Smooth muscle cell (in vitro differentiated cells): ENCODE data around the gene HES7. TPM values are rescaled to one million over a fixed set of nuclear protein-coding genes. Genes with fewer than 3 reads are reported as not detected.
"Not testable (repeated sequence)": the region's sequence is repeated elsewhere in the genome, so short reads cannot be mapped to it uniquely, and the experiment has no call there.

Experiments used
- DNase-seq: peaks from one replicate; lab custom pipeline; 2025; ENCODE audit not compliant: unreplicated experiment; lab: John Stamatoyannopoulos, UW
- H2AFZ ChIP-seq: fragments of 200-600 bp; sonication (generic); 2 replicates; pipeline ENCODE4 v1.6.0; 2016; ENCODE audit warnings: antibody characterized with exemption, low read depth, mild to moderate bottlenecking
- H3F3A ChIP-seq: fragments of 200-600 bp; sonication (generic); 2 replicates; pipeline ENCODE4 v1.6.0; 2017; ENCODE audit warnings: antibody characterized with exemption, low read depth
- H3K27ac ChIP-seq: fragments of 200-600 bp; sonication (generic); 2 replicates; pipeline ENCODE4 v1.5.1; 2016; ENCODE audit warnings: low read depth, mild to moderate bottlenecking
- H3K27me3 ChIP-seq: fragments of 200-600 bp; sonication (generic); 2 replicates; pipeline ENCODE4 v1.6.1; 2016; ENCODE audit warnings: low read depth, mild to moderate bottlenecking
- H3K36me3 ChIP-seq: fragments of 200-600 bp; sonication (generic); 2 replicates; pipeline ENCODE4 v1.5.1; 2016; ENCODE audit warnings: low read depth
- H3K4me1 ChIP-seq: fragments of 200-600 bp; sonication (generic); 2 replicates; pipeline ENCODE4 v1.5.1; 2016; ENCODE audit warnings: low read depth
- H3K4me2 ChIP-seq: fragments of 200-600 bp; sonication (generic); 2 replicates; pipeline ENCODE4 v1.6.0; 2016; ENCODE audit warnings: mild to moderate bottlenecking
- H3K4me3 ChIP-seq: fragments of 200-600 bp; sonication (generic); 2 replicates; pipeline ENCODE4 v1.5.1; 2016; ENCODE audit warnings: mild to moderate bottlenecking
- H3K79me2 ChIP-seq: fragments of 200-600 bp; sonication (generic); 2 replicates; pipeline ENCODE4 v1.6.0; 2016; ENCODE audit warnings: low read depth, mild to moderate bottlenecking
- H3K9ac ChIP-seq: fragments of 200-600 bp; sonication (generic); 2 replicates; pipeline ENCODE4 v1.6.0; 2016; ENCODE audit warnings: low read depth
- H3K9me3 ChIP-seq: fragments of 200-600 bp; sonication (generic); replicated peaks from 2 replicates; pipeline ENCODE4 v1.5.1; 2016; ENCODE audit warnings: low read depth
- H4K20me1 ChIP-seq: fragments of 200-600 bp; sonication (generic); 2 replicates; pipeline ENCODE4 v1.6.0; 2016; ENCODE audit warnings: low read depth
- WGBS: methylation state at CpG from one replicate; pipeline ENCODE4 v1.1.7; 2016; ENCODE audit warnings: low lambda C conversion rate; 5-methylcytosine and 5-hydroxymethylcytosine counted together
- polyA plus RNA-seq: library from polyadenylated mRNA; unstranded; fragments of >200 nt; fragmentation: Nextera tagmentation; extraction: Ambion mirVana; gene quantifications from 2 replicates; pipeline ENCODE4 v1.2.1, GENCODE V29; 2016
- total RNA-seq: library from RNA; depleted of rRNA; stranded (reverse); fragments of >200 nt; gene quantifications from 2 replicates; pipeline ENCODE4 v1.2.3, GENCODE V29; 2014
- TF ChIP-seq, protein P1 (sequence below): fragments of 200-600 bp; sonication (generic); IDR thresholded peaks from 2 replicates; pipeline ENCODE4 v1.5.1; 2017; ENCODE audit warnings: borderline replicate concordance, mild to moderate bottlenecking, antibody characterized with exemption; ENCODE audit not compliant: insufficient read depth, poor library complexity, severe bottlenecking

HES7 gene
- total and polyA plus RNA-seq, 2 experiments from 2014 or later, result not detected

DNA sequence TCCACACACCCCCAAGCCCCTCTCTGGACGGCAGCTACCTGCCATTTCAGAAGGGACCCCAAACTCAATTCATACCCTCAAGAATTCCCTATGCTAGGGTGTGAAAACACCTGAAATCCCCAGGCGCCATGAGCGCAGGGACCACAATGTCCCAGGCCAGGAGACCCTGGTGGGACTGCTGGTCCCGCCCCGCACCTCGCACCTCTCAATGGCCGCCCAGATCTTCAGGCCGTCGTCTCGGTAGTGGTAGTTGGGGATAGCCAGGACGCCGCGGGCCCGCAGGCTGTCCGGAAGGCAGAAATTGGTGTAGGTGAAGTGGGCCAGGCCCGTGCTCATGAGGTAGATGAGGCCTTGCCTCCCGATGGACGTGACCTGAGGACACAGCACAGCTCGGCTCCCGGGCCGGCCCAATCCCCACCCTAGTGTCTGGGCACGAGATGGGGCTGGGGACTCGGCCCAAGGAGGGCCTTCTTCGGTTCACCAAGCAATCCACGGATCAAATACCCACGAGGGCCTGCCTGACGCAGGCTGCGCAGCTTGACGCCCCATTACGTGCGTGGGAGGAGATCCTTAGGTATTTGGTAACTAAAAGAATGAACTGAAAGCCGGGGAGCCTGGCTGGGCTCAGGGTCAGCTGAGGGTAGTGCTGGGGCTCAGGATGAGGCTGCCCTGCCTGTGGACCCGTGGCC lies 14.8 kb downstream of the HES7 start:
- Histone ChIP-seq H3F3A (peaks cover 19% of the 10 kb centered on the region), H3K79me2 (no peaks in the 10 kb centered on the region), H3K4me1 (no peaks in the 10 kb centered on the region), H3K9ac (no peak overlapping the region), H3K27me3 (peaks cover 42% of the 10 kb centered on the region), H3K36me3 (no peaks in the 10 kb centered on the region), H2AFZ (no peak overlapping the region), H3K9me3 (no peaks in the 10 kb centered on the region), H4K20me1 (no peaks in the 10 kb centered on the region), H3K4me2 (no peak overlapping the region), H3K27ac (no peak overlapping the region), H3K4me3 (no peak overlapping the region)
- TF ChIP-seq, protein P1, sequence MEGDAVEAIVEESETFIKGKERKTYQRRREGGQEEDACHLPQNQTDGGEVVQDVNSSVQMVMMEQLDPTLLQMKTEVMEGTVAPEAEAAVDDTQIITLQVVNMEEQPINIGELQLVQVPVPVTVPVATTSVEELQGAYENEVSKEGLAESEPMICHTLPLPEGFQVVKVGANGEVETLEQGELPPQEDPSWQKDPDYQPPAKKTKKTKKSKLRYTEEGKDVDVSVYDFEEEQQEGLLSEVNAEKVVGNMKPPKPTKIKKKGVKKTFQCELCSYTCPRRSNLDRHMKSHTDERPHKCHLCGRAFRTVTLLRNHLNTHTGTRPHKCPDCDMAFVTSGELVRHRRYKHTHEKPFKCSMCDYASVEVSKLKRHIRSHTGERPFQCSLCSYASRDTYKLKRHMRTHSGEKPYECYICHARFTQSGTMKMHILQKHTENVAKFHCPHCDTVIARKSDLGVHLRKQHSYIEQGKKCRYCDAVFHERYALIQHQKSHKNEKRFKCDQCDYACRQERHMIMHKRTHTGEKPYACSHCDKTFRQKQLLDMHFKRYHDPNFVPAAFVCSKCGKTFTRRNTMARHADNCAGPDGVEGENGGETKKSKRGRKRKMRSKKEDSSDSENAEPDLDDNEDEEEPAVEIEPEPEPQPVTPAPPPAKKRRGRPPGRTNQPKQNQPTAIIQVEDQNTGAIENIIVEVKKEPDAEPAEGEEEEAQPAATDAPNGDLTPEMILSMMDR, result no peak
- no peak for DNase-seq
- 90% methylated on average over 33 of the region's 33 CpGs for WGBS

DNA sequence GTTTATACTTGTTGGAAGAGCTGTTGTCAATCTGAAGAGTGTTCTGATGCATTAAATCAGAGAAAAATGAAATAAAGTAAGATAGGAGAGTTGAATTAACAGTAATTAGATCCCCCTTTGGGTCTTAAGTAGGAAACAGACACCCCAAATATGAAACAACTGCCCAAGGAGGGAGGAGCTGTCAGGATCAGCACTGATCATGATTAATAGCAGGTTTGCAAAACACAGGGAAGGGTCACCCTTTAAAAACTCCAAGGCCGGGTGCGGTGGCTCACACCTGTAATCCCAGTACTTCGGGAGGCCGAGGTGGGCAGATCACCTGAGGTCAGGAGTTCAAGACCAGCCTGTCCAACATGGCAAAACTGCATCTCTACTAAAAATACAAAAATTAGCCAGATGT lies 16.9 kb downstream of the HES7 start:
- not testable (repeated sequence) for H3K4me3 ChIP-seq, H3K4me1 ChIP-seq, DNase-seq, H3K4me2 ChIP-seq, H2AFZ ChIP-seq, H3K9ac ChIP-seq, H3K9me3 ChIP-seq, H3K79me2 ChIP-seq, H3K36me3 ChIP-seq, H4K20me1 ChIP-seq
- peak overlapping the region; percentile 66 for H3K27ac ChIP-seq
- 91% methylated on average over 4 of the region's 4 CpGs for WGBS
- H3F3A ChIP-seq, result peaks cover 19% of the 10 kb centered on the region
- peaks cover 21% of the 10 kb centered on the region for H3K27me3 ChIP-seq

DNA sequence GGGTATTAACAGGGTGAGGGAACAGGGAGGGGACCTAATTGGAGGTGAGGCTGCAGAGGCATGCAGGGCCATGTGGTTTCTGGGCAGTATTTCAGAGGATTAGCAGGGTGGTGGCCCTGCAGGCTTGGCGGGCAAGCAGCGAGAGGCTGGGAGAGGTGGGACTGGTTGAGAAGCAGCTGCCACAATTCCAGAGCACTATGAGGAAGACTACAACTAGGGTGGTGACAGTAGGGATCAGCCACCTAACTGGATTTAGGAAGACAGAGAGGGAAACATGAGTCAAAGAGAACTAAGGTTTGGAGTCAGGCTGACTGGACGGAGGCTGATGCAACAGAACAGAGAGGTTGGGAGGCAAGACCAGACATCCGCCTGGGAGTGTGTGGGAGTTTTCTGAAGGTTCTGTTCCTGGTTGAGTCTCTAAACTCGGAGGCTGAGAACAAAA lies 17.9 kb downstream of the HES7 start:
- peak overlapping the region; percentile 66 for H3K27ac ChIP-seq
- H4K20me1 ChIP-seq, result no peaks in the 10 kb centered on the region
- H3K9ac ChIP-seq, result no peak overlapping the region
- peak overlapping the region; percentile 1 for H3K4me2 ChIP-seq
- no peaks in the 10 kb centered on the region for H3K79me2 ChIP-seq
- no peaks in the 10 kb centered on the region for H3K4me1 ChIP-seq
- WGBS, result 31% methylated on average over 5 of the region's 5 CpGs
- TF ChIP-seq, protein P1, result no peak
- H2AFZ ChIP-seq, result peak overlapping the region; percentile 47
- peaks cover 19% of the 10 kb centered on the region for H3F3A ChIP-seq
- no peak for DNase-seq
- H3K9me3 ChIP-seq, result no peaks in the 10 kb centered on the region
- H3K36me3 ChIP-seq, result no peaks in the 10 kb centered on the region
- peaks cover 11% of the 10 kb centered on the region for H3K27me3 ChIP-seq
- no peak overlapping the region for H3K4me3 ChIP-seq

DNA sequence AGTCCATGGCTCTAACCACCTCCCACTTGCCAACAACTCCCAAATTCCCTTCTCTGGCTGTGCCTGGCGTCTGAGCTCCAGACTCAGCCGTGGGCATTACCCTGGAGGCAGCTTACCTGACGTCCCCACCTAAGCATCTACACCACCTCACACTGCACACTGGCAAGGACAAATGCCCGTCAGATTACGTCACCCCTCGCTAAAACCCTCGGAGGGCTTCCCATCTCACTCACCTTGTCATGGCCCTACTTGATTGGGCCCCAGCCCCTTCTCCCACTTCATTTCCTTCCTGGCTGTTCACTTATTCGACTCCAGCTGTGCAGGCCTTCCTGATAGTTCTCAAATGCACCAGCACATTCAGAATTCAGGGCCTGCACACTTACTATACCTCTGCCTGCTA lies 19.0 kb downstream of the HES7 start:
- Histone ChIP-seq H3K79me2 (no peaks in the 10 kb centered on the region), H3K4me3 (no peak overlapping the region)
- TF ChIP-seq, protein P1, result no peak

More for the DNA sequence above, 19.0 kb downstream of the HES7 start:
- Histone ChIP-seq H3K27ac (no peak overlapping the region), H3K9ac (no peak overlapping the region), H3K4me2 (no peak overlapping the region), H2AFZ (no peak overlapping the region), H4K20me1 (no peaks in the 10 kb centered on the region), H3K9me3 (no peaks in the 10 kb centered on the region), H3K4me1 (no peaks in the 10 kb centered on the region), H3K27me3 (peaks cover 4% of the 10 kb centered on the region), H3K36me3 (no peaks in the 10 kb centered on the region), H3F3A (peaks cover 19% of the 10 kb centered on the region)
- WGBS, result 93% methylated on average over 8 of the region's 8 CpGs
- no peak for DNase-seq
